ENCODE data around the gene B4GALNT3. TPM values are rescaled to one million over a fixed set of nuclear protein-coding genes. Genes with fewer than 3 reads are reported as not detected.

The B4GALNT3 gene
- total and polyA plus RNA-seq, 3 donors from 2014 or later = 16.7 to 34.6 (median 24.3) TPM

DNA sequence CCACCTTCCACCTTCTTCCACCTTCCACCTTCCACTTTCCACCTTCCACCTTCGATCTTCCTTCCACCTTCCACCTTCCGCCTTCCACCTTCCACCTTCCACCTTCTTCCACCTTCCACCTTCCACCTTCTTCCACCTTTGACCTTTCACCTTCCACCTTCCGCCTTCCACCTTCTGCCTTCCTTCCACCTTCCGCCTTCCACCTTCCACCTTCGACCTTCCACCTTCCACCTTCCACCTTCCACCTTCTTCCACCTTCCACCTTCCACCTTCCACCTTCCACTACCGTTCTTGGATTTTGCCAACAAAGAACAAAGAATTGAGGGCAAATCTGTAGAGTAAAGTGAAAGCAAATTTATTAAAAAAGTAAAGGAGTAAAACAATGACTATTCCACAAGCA lies 53.2 kb downstream of the B4GALNT3 start:
- DNase-seq = no peak
- no peaks in the 10 kb centered on the region for H3K27me3 ChIP-seq
- intact Hi-C loops (cut with DNase I; ENCODE audit: low total_unique reads) = no loop called here
- H3K9me3 ChIP-seq = no peaks in the 10 kb centered on the region
- WGBS, 2 donors = 79 to 88% methylated on average over 6 of the region's 6 CpGs
- no peak overlapping the region for H3K4me3 ChIP-seq
- no peaks in the 10 kb centered on the region for H3K4me1 ChIP-seq
- H3K27ac ChIP-seq = no peak overlapping the region
- H3K36me3 ChIP-seq (ENCODE audit: low read depth, missing control alignments) = no peaks in the 10 kb centered on the region
- TF ChIP-seq, protein P1, sequence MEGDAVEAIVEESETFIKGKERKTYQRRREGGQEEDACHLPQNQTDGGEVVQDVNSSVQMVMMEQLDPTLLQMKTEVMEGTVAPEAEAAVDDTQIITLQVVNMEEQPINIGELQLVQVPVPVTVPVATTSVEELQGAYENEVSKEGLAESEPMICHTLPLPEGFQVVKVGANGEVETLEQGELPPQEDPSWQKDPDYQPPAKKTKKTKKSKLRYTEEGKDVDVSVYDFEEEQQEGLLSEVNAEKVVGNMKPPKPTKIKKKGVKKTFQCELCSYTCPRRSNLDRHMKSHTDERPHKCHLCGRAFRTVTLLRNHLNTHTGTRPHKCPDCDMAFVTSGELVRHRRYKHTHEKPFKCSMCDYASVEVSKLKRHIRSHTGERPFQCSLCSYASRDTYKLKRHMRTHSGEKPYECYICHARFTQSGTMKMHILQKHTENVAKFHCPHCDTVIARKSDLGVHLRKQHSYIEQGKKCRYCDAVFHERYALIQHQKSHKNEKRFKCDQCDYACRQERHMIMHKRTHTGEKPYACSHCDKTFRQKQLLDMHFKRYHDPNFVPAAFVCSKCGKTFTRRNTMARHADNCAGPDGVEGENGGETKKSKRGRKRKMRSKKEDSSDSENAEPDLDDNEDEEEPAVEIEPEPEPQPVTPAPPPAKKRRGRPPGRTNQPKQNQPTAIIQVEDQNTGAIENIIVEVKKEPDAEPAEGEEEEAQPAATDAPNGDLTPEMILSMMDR (IDR thresholded peaks at IDR 0.05) = no peak
- TF ChIP-seq POLR2A (IDR thresholded peaks at IDR 0.05) = no peak

DNA sequence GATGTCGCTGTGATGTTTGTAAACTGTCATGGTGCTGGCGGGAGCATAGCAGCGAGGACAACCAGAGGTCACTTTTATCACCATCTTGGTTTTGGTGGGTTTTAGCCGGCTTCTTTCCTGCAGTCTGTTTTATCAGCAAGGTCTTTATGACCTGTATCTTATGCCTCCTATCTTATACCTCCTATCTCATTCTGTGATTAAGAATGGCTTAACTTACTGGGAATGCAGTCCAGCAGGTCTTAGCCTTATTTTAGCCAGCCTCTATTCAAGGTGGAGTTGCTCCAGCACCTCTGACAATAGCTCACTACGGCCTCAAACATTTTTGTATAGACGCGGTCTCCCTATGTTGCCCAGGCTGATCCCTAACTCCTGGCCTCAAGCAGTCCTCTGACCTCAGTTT lies 53.7 kb downstream of the B4GALNT3 start:
- no peaks in the 10 kb centered on the region for H3K36me3 ChIP-seq (ENCODE audit: low read depth, missing control alignments)
- H3K4me1 ChIP-seq = no peaks in the 10 kb centered on the region
- intact Hi-C loops (cut with DNase I; ENCODE audit: low total_unique reads) = no loop called here
- H3K27me3 ChIP-seq = no peaks in the 10 kb centered on the region
- no peak for DNase-seq
- 68 to 80% methylated on average over 7 of the region's 7 CpGs for WGBS, 2 donors
- no peak overlapping the region for H3K27ac ChIP-seq
- TF ChIP-seq, protein P1 (IDR thresholded peaks at IDR 0.05) = no peak
- no peak for TF ChIP-seq POLR2A (IDR thresholded peaks at IDR 0.05)
- H3K4me3 ChIP-seq = no peak overlapping the region
- no peaks in the 10 kb centered on the region for H3K9me3 ChIP-seq

DNA sequence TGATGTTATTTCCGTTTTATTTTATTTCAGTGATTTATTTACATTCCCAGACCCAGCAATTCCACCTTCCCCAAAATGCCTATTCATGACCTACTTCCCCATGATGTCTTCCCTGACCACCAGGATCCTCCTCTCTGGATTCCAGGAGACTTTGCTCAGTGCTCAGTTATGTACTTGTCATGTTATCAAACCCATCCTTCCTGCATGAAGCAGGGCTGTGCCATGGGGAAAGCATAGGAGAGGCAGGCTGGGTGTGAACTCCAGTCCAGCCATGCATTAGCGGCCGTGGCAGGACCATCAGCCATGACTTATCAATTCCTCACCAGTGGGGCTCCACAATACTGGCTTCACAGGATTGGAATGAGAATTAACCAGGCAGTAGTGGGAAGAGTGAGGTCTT lies 57.8 kb downstream of the B4GALNT3 start:
- 80 to 86% methylated on average over 3 of the region's 3 CpGs for WGBS, 2 donors
- intact Hi-C loops (cut with DNase I; ENCODE audit: low total_unique reads) = no loop called here
- H3K9me3 ChIP-seq = no peaks in the 10 kb centered on the region
- no peak for DNase-seq
- no peak overlapping the region for H3K4me3 ChIP-seq
- no peak overlapping the region for H3K27ac ChIP-seq
- TF ChIP-seq, protein P1 (IDR thresholded peaks at IDR 0.05) = no peak
- TF ChIP-seq POLR2A (IDR thresholded peaks at IDR 0.05) = no peak
- no peaks in the 10 kb centered on the region for H3K36me3 ChIP-seq (ENCODE audit: low read depth, missing control alignments)
- no peaks in the 10 kb centered on the region for H3K27me3 ChIP-seq
- no peaks in the 10 kb centered on the region for H3K4me1 ChIP-seq

DNA sequence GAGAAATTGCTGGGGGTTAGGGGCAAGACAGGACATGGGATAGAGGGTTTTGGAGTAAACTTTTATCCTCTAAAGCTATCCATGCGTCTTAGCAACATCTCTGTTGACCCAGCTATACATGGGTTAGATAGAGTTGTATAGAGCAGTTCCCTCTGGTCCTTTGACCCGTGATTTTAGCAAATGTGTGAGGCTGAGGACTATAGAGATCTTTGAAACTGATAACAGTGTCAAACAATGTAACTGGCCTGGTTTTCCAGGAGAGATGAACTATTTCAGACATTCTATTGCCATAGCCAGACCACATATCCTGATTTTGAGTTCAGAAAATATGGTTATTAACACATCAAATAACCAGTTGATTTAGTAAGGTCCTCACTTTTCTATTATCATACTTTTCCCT lies 60.4 kb downstream of the B4GALNT3 start:
- WGBS, 2 donors = 77 to 85% methylated on average over 2 of the region's 2 CpGs
- no peak for DNase-seq
- Histone ChIP-seq H3K27ac (no peak overlapping the region), H3K36me3 (ENCODE audit: low read depth, missing control alignments) (no peaks in the 10 kb centered on the region), H3K4me1 (no peaks in the 10 kb centered on the region), H3K4me3 (no peak overlapping the region), H3K9me3 (no peaks in the 10 kb centered on the region), H3K27me3 (no peaks in the 10 kb centered on the region)
- TF ChIP-seq, protein P1 (IDR thresholded peaks at IDR 0.05) = no peak
- no peak for TF ChIP-seq POLR2A (IDR thresholded peaks at IDR 0.05)
- intact Hi-C loops (cut with DNase I; ENCODE audit: low total_unique reads) = no loop called here

DNA sequence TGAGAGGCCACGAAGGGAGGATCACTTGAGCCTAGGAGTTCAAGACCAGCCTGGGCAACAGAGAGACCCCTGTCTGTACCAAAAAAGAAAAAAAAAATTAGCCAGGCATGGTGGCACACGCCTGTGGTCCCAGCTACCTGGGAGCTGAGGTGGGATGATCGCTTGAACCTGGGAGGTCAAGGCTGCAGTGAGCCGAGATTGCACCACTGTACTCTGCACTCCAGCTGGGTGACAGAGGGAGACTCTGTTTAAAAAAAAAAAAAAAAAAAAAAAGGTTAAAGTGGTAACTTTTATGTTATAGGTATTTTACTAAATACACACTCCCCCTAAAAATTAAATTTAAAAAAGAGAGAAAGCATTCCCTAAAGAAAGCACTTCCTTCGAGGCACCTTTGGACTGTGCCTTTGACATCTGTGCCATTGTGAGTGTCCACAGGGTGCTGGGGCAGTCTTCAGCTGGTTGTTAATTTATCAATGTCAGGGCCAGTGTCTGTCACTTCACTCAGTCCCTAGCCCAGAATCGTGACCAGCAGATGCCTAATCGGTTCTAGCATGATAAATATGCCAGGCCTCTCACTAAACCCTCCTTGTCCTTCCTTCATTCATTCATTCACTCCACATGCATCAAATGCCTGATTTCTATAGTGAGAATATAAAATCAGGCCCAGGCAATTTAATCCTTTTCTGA lies 63.1 kb downstream of the B4GALNT3 start:
- no peaks in the 10 kb centered on the region for H3K9me3 ChIP-seq
- WGBS, 2 donors = 78 to 81% methylated on average over 7 of the region's 7 CpGs
- TF ChIP-seq, protein P1 (IDR thresholded peaks at IDR 0.05) = no peak
- TF ChIP-seq POLR2A (IDR thresholded peaks at IDR 0.05) = no peak
- no peak for DNase-seq
- no peaks in the 10 kb centered on the region for H3K27me3 ChIP-seq
- no peak overlapping the region for H3K27ac ChIP-seq
- no peak overlapping the region for H3K4me3 ChIP-seq
- no peaks in the 10 kb centered on the region for H3K4me1 ChIP-seq
- H3K36me3 ChIP-seq (ENCODE audit: low read depth, missing control alignments) = no peaks in the 10 kb centered on the region
- intact Hi-C loops (cut with DNase I; ENCODE audit: low total_unique reads) = no loop called here
